Thyroid gland (tissue), 4 donors: ENCODE measurements around the gene SCFD2. TPM values are rescaled to one million over a fixed set of nuclear protein-coding genes. Genes with fewer than 3 reads are reported as not detected.

Source experiments
- DNase-seq, 2 donors: peaks; one replicate each; pipeline ENCODE4 v3.0.0-alpha.2; 2019
- H3K27ac ChIP-seq, 3 donors: fragments of 200-600 bp; sonication (generic); 1 replicate in 2 of 3; 2 replicates in 1 of 3; pipeline ENCODE4 v1.5.1; 2016 to 2019; ENCODE audit warnings: mild to moderate bottlenecking in 1 of 3, moderate library complexity in 1 of 3
- H3K27me3 ChIP-seq: fragments of 200-600 bp; sonication (generic); one replicate; pipeline ENCODE4 v1.5.1; 2019
- H3K36me3 ChIP-seq, 2 donors: fragments of 200-600 bp; sonication (generic); one replicate each; pipeline ENCODE4 v1.5.1; 2016 to 2019
- H3K4me1 ChIP-seq, 2 donors: fragments of 200-600 bp; sonication (generic); one replicate each; pipeline ENCODE4 v1.5.1; 2017 to 2019
- H3K4me3 ChIP-seq, 3 donors: fragments of 200-600 bp; sonication (generic); replicated peaks in 1 of 3; 1 replicate in 2 of 3; 2 replicates in 1 of 3; pipeline ENCODE4 v1.5.1; 2016; ENCODE audit warnings: mild to moderate bottlenecking in 1 of 3
- H3K9me3 ChIP-seq: fragments of 200-600 bp; sonication (generic); one replicate; pipeline ENCODE4 v1.5.1; 2017
- CTCF ChIP-seq, 6 experiments: fragments of 200-600 bp in 3 of 6; fragments of 450-650 bp in 3 of 6; sonication (generic) in 3 of 6; IDR thresholded peaks; one replicate each; pipeline ENCODE4 v1.5.1; 2016 to 2019; ENCODE audit warnings: antibody characterized with exemption in 6 of 6, mild to moderate bottlenecking in 2 of 6, inconsistent platforms in 1 of 6, moderate library complexity in 1 of 6
- POLR2A ChIP-seq, 2 donors: fragments of 450-650 bp; IDR thresholded peaks; one replicate each; pipeline ENCODE4 v1.6.1; 2017; ENCODE audit warnings: antibody characterized with exemption in 2 of 2, mild to moderate bottlenecking in 2 of 2, moderate library complexity in 1 of 2
- WGBS, 2 donors: methylation state at CpG; one replicate each; pipeline ENCODE4 v1.1.5; 2017; 5-methylcytosine and 5-hydroxymethylcytosine counted together
- intact Hi-C: fragments of 100-400 bp; cut with DNase I; formaldehyde crosslinking; loops from one replicate; pipeline ENCODE4 v1.15.1; 2023
- total RNA-seq, 4 donors: library from RNA; depleted of rRNA; stranded (reverse); fragments of >200 nt; gene quantifications; one replicate each; pipeline ENCODE4 v1.2.3, GENCODE V29; 2016

SCFD2 gene
- total RNA-seq, 4 donors from 2014 or later: 10.3 to 32.9 (median 28.2) TPM

GRCh38 chr4:53055274-53055673 lies 310.6 kb downstream of the SCFD2 start:
- no peak overlapping the region for H3K27ac ChIP-seq
- H3K4me1 ChIP-seq: no peaks in the 10 kb centered on the region
- intact Hi-C loops: no loop called here
- no peak for DNase-seq
- H3K9me3 ChIP-seq: no peaks in the 10 kb centered on the region
- H3K4me3 ChIP-seq: no peak overlapping the region
- no peaks in the 10 kb centered on the region for H3K27me3 ChIP-seq
- no peaks in the 10 kb centered on the region for H3K36me3 ChIP-seq
- TF ChIP-seq POLR2A (IDR thresholded peaks at IDR 0.05): no peak
- no peak for TF ChIP-seq CTCF (IDR thresholded peaks at IDR 0.05)
- 63 to 64% methylated on average over 2 of the region's 2 CpGs for WGBS, 2 donors

- no peak for TF ChIP-seq POLR2A (IDR thresholded peaks at IDR 0.05)
- no peaks in the 10 kb centered on the region for H3K9me3 ChIP-seq
- 78% methylated on average over 4 of the region's 4 CpGs for WGBS, 2 donors
- no peaks in the 10 kb centered on the region for H3K27me3 ChIP-seq
- H3K4me1 ChIP-seq: peaks cover 0 to 10% of the 10 kb centered on the region in 2 donors
- H3K36me3 ChIP-seq: no peaks in the 10 kb centered on the region
- no peak overlapping the region for H3K27ac ChIP-seq
- H3K4me3 ChIP-seq: no peak overlapping the region
- intact Hi-C loops: no loop called here
- DNase-seq: no peak
Measured at GRCh38 chr4:53050361-53050774, 315.5 kb downstream of the SCFD2 start.

GRCh38 chr4:53049528-53049927 lies 316.3 kb downstream of the SCFD2 start:
- H3K9me3 ChIP-seq: no peaks in the 10 kb centered on the region
- H3K27ac ChIP-seq: no peak overlapping the region
- H3K4me1 ChIP-seq: peaks cover 0 to 10% of the 10 kb centered on the region in 2 donors
- 93 to 100% methylated on average over 1 of the region's 1 CpG for WGBS, 2 donors
- DNase-seq: no peak
- no peaks in the 10 kb centered on the region for H3K27me3 ChIP-seq
- TF ChIP-seq POLR2A (IDR thresholded peaks at IDR 0.05) (no peak), CTCF (IDR thresholded peaks at IDR 0.05) (no peak)
- H3K4me3 ChIP-seq: no peak overlapping the region
- H3K36me3 ChIP-seq: no peaks in the 10 kb centered on the region
- intact Hi-C loops: no loop called here

GRCh38 chr4:53044651-53044960 lies 321.3 kb downstream of the SCFD2 start:
- Histone ChIP-seq H3K27me3 (no peaks in the 10 kb centered on the region), H3K9me3 (no peaks in the 10 kb centered on the region), H3K4me1 (peaks cover 0 to 10% of the 10 kb centered on the region in 2 donors), H3K27ac (no peak overlapping the region), H3K36me3 (no peaks in the 10 kb centered on the region), H3K4me3 (no peak overlapping the region)
- WGBS, 2 donors: 83 to 88% methylated on average over 2 of the region's 2 CpGs
- intact Hi-C loops: no loop called here
- no peak for TF ChIP-seq POLR2A (IDR thresholded peaks at IDR 0.05)
- TF ChIP-seq CTCF (IDR thresholded peaks at IDR 0.05): no peak
- no peak for DNase-seq

GRCh38 chr4:53043891-53044650 lies 321.8 kb downstream of the SCFD2 start:
- TF ChIP-seq CTCF (IDR thresholded peaks at IDR 0.05) (no peak), POLR2A (IDR thresholded peaks at IDR 0.05) (no peak)
- no peak overlapping the region for H3K27ac ChIP-seq
- no peaks in the 10 kb centered on the region for H3K27me3 ChIP-seq
- WGBS, 2 donors: 60 to 90% methylated on average over 4 of the region's 4 CpGs
- peaks cover 0 to 7% of the 10 kb centered on the region in 2 donors for H3K4me1 ChIP-seq
- no peak overlapping the region for H3K4me3 ChIP-seq
- H3K9me3 ChIP-seq: no peaks in the 10 kb centered on the region
- DNase-seq: no peak
- H3K36me3 ChIP-seq: no peaks in the 10 kb centered on the region
- intact Hi-C loops: no loop called here
